Upper lobe of right lung (tissue), 1 donor: Measurements from ENCODE around the gene NIN. TPM values are rescaled to one million over a fixed set of nuclear protein-coding genes. Genes with fewer than 3 reads are reported as not detected.

Source experiments
- ATAC-seq: fragments of 200-7000 bp; cut with Tn5 transposase; one replicate; pipeline ENCODE4 v1.9.1; 2020; ENCODE audit warnings: mild to moderate bottlenecking, moderate library complexity
- DNase-seq: peaks from one replicate; pipeline ENCODE4 v3.0.0-alpha.2; 2020
- H3K27ac ChIP-seq: fragments of 200-600 bp; one replicate; pipeline ENCODE4 v1.8.0; 2022
- H3K27me3 ChIP-seq: fragments of 200-600 bp; one replicate; pipeline ENCODE4 v1.8.0; 2022; ENCODE audit warnings: mild to moderate bottlenecking
- H3K36me3 ChIP-seq: fragments of 200-600 bp; one replicate; pipeline ENCODE4 v1.8.0; 2022
- H3K4me1 ChIP-seq: fragments of 200-600 bp; one replicate; pipeline ENCODE4 v1.8.0; 2022
- H3K4me3 ChIP-seq: fragments of 200-600 bp; one replicate; pipeline ENCODE4 v1.8.0; 2022; ENCODE audit warnings: mild to moderate bottlenecking
- H3K9me3 ChIP-seq: fragments of 200-600 bp; one replicate; pipeline ENCODE4 v1.8.0; 2022
- CTCF ChIP-seq: fragments of 200-600 bp; IDR thresholded peaks from one replicate; pipeline ENCODE4 v1.8.0; 2022; ENCODE audit warnings: antibody characterized with exemption
- intact Hi-C: fragments of 100-400 bp; cut with DNase I; formaldehyde crosslinking; loops from one replicate; pipeline ENCODE4 v1.11.0; 2022
- total RNA-seq: library from RNA; stranded (reverse); fragmentation: NEBNext Ultra II Directional; extraction: Animal tissue kit (Norgen Biotek cat#: 25700); gene quantifications from one replicate; pipeline ENCODE4 v1.2.1, GENCODE V29; 2021
- donor health status: DM: no; HTN: yes; CAD: no; lungs with severe emphysema.

The NIN gene
- total RNA-seq, 1 donor from 2014 or later: 37.5 TPM

DNA sequence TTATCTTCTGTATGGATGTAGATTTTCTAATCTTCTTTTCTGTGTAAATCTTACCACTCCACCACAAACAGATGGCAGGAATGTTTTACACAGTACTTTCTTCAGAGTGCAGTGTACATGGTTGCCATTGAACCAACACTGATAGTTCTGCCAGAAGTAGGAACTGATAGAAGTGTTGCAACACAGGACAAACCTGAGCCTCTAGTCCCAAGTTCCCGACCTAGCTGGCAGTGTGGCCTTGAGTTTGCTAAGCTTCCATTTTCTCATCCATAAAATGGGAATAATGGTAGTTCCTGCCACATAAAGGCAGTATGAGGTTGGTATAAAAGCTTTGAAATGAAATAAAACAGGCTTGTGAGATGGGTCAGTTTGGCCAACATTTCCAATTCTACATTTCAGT is 112.0 kb downstream of the NIN start:
- no peak for TF ChIP-seq CTCF
- Histone ChIP-seq H3K9me3 (no peaks in the 10 kb centered on the region), H3K27ac (no peak overlapping the region), H3K4me1 (no peaks in the 10 kb centered on the region), H3K27me3 (no peaks in the 10 kb centered on the region), H3K4me3 (no peak overlapping the region), H3K36me3 (peaks cover 22% of the 10 kb centered on the region)
- DNase-seq: no peak
- no peak for ATAC-seq
- intact Hi-C loops: no loop called here

DNA sequence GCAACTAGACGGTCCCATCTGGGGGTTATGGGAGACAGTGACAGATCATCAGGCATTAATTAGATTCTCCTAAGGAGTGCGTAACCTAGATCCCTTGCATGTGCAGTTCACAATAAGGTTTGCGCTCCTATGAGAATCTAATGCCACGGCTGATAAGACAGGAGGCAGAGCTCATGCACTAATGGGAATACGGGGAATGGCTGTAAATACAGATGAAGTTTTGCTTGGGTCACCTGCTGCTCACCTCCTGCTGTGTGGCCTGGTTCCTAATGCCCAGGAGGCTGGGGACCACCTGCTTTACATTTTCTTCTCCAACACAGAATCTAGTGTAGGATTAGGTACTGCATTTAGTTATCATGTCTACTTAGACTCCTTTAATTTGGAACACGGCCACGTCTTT is 113.2 kb downstream of the NIN start:
- Histone ChIP-seq H3K27me3 (no peaks in the 10 kb centered on the region), H3K27ac (no peak overlapping the region), H3K4me3 (no peak overlapping the region), H3K36me3 (peaks cover 11% of the 10 kb centered on the region), H3K9me3 (no peaks in the 10 kb centered on the region), H3K4me1 (no peaks in the 10 kb centered on the region)
- DNase-seq: no peak
- ATAC-seq: no peak
- TF ChIP-seq CTCF: no peak
- intact Hi-C loops: no loop called here

GRCh38 chr14:50714450-50715073 is 116.4 kb downstream of the NIN start:
- H3K27me3 ChIP-seq: no peaks in the 10 kb centered on the region
- TF ChIP-seq CTCF: peak; percentile 41
- no peak overlapping the region for H3K4me3 ChIP-seq
- no peaks in the 10 kb centered on the region for H3K9me3 ChIP-seq
- ATAC-seq: peak; percentile 70
- no peaks in the 10 kb centered on the region for H3K36me3 ChIP-seq
- DNase-seq: no peak
- intact Hi-C loops: no loop called here
- no peak overlapping the region for H3K27ac ChIP-seq
- H3K4me1 ChIP-seq: no peaks in the 10 kb centered on the region

- intact Hi-C loops: no loop called here
These were observed 119.9 kb downstream of the NIN start for GRCh38 chr14:50711043-50711442.

DNA sequence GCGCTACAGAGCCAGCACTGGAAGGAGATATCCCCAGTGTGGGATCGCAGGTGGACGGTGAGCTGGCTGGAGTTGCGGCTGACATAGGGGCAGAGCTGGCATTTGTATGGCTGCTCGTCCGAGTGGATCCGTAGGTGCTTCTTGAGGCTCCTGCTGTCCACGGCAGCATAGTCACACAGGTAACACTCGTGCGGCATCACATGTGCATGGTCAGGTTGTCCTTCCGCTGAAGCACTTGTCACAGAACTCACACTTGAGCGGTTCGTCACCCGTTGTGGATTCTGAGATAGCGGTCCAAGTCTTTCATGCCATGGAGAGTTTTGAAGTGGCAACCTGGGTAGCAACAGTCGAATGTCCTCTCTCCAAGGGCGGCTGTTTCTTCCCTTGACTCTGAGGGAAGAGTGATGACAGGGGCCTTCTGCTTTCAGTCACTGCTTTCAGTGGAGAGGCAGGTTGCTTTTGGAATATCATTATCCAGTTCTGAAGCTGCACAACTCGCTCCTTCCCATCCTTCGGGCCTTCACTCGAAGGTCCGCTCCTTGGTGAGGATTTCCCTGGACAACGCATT is 125.9 kb downstream of the NIN start:
- H3K4me1 ChIP-seq: no peaks in the 10 kb centered on the region
- H3K27ac ChIP-seq: no peak overlapping the region
- ATAC-seq (no peak), DNase-seq (no peak)
- H3K9me3 ChIP-seq: no peaks in the 10 kb centered on the region
- no peaks in the 10 kb centered on the region for H3K36me3 ChIP-seq
- no peak overlapping the region for H3K4me3 ChIP-seq
- no peak for TF ChIP-seq CTCF
- no peaks in the 10 kb centered on the region for H3K27me3 ChIP-seq
- intact Hi-C loops: no loop called here

More at GRCh38 chr14:50711043-50711442, 119.9 kb downstream of the NIN start:
- no peak for TF ChIP-seq CTCF
- Histone ChIP-seq H3K4me3 (no peak overlapping the region), H3K27ac (no peak overlapping the region), H3K27me3 (no peaks in the 10 kb centered on the region), H3K4me1 (no peaks in the 10 kb centered on the region), H3K36me3 (no peaks in the 10 kb centered on the region), H3K9me3 (no peaks in the 10 kb centered on the region)
- no peak for DNase-seq
- no peak for ATAC-seq
